Measurements from ENCODE around the gene MEFV.

Gene MEFV

GRCh38 chr16:3268294-3268693, 11.9 kb upstream of the MEFV start:
- DNase-seq (ENCODE audit: low read depth in 4 of 4, low spot score in 1 of 4): no peak

DNA sequence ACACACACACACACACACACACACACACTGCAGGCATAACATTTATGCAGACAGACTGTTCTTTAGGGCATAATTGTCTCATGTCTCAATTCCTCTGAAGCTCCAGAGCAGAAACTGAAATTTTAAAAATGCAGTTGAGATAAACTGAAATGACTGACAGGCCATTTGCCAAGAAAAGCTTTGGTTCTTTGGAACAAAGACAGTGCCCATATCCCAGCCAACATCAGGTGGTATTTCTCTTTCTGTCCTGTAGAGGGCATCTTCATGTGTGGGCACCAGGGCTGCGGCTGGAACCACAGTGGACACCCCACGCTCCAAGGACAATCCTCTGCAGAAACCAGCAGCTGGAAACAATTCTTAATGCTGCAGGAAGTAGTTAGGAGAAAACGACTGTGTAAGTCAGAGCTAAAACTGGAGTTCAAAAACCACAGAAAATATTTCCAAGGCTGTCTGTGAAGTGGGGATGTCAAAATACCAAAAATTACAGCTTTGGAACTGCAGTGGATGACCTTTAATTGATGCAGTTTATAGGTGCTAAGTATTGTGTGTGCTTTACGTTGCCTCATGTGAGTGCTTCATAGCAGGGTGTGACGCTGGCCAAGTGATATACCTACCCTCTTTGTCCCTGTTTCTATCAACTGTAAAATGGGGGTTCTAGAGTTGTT, 10.6 kb upstream of the MEFV start:
- DNase-seq (ENCODE audit: low read depth in 4 of 4, low spot score in 1 of 4): no peak

GRCh38 chr16:3264137-3265036, 8.0 kb upstream of the MEFV start:
- peak; percentile 86 to 99 (median 96) for DNase-seq (ENCODE audit: low read depth in 4 of 4, low spot score in 1 of 4)

DNA sequence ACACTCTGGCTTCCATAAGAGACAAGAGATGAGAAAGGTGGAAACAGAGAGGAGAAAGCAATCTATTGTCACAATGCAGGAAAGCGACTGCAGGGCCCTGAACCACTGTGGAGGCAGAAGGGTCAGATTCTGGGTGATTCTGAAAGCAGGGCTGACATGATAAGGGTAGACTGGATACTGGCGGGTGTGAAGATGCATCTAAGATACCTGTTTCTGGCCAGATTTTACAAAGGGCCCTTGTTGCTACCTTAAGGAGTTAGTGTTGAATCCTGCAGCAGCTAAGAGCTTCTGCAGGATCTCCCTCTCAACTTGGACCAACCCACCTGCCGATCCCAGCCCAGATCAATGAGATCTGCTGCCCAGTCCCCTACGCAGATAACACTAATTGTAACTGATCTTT, 6.1 kb upstream of the MEFV start:
- no peak for DNase-seq (ENCODE audit: low read depth in 4 of 4, low spot score in 1 of 4)

DNA sequence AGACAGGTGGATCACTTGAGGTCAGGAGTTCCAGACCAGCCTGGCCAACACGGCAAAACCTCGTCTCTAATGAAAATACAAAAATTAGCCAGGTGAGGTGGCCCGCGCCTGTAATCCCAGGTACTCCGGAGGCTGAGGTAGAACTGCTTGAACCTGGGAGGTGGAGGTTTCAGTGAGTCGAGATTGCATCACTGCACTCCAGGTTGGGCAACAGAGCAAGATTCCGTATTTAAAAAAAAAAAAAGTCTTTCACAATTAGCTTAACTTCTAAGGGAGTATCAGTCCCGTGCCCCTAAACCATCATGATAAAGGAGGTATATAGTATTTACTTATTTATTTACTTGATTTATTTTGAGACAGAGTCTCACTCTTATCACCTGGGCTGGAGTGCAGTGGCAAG, 3.4 kb upstream of the MEFV start:
- DNase-seq (ENCODE audit: low read depth in 4 of 4, low spot score in 1 of 4): no peak

- DNase-seq (ENCODE audit: low read depth in 4 of 4, low spot score in 1 of 4): no peak
Observed at GRCh38 chr16:3256866-3257465, 533 bp upstream of the MEFV start.

- DNase-seq (ENCODE audit: low read depth in 4 of 4, low spot score in 1 of 4): no peak
Observed at GRCh38 chr16:3254309-3254708, 2.1 kb downstream of the MEFV start.

DNA sequence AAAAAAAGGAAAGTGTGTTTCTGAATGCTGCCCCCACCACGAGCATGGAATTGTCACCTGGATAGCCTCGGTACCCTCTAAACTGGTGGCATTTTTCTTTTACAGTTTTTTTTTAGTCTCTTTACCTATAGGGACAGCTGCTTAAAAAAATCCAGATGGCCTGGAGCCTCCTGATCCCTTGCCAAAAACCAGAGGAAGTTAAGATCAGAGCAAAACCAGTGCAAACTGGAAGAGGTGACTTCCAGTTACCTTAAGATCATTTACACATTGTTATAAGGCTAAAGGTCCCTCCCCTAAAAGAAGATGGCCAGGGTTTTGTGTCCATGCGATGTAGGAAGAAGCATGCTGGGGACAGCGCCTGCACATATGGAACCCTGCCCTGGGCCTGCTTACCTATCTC, 3.5 kb downstream of the MEFV start:
- DNase-seq (ENCODE audit: low read depth in 4 of 4, low spot score in 1 of 4): no peak

- no peak for DNase-seq (ENCODE audit: low read depth in 4 of 4, low spot score in 1 of 4)
Observed at GRCh38 chr16:3249451-3249850, 7.0 kb downstream of the MEFV start.

- no peak for DNase-seq (ENCODE audit: low read depth in 4 of 4, low spot score in 1 of 4)
Observed at GRCh38 chr16:3249020-3249419, 7.4 kb downstream of the MEFV start.

GRCh38 chr16:3248596-3248995, 7.8 kb downstream of the MEFV start:
- DNase-seq (ENCODE audit: low read depth in 4 of 4, low spot score in 1 of 4): no peak

DNA sequence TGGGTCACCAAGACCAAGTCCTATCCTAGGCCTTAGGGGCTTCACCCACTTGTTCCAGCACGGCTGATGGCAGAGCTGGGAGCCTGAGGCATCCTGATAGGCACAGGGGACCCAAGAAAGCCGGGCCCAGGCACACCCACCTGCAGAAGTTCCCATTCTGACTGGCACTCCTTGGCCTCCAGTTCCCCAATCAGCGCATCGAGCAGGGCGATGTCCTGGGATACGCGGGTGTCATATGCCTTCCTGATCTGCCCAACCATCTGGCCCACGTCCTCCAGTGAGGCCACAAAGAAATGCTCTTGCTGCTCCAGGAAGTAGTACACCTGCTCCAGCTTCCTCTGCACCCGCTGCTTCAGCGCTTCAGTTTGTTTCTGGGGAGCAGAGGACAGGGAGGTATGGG, 9.6 kb downstream of the MEFV start:
- DNase-seq (ENCODE audit: low read depth in 4 of 4, low spot score in 1 of 4): no peak

DNA sequence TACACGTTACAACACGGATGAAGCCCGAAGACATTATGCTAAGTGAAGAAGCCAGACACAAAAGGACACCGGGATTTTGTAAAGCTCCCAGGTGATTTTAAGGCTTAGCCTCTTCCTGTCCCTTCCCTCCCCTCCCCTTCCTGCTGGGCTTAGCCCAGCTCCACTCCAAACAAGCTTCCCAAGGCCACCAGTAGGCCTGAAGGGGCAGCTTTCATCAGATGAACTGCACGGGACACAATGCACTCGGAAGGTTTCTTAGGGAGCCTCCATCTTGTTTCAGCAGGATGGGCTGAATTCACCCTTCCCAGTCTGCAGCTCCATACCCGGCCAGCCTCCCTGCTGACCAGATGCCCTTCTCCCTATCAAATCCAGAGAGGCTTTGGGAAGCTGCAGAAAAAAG, 10.4 kb downstream of the MEFV start:
- DNase-seq (ENCODE audit: low read depth in 4 of 4, low spot score in 1 of 4): no peak

DNA sequence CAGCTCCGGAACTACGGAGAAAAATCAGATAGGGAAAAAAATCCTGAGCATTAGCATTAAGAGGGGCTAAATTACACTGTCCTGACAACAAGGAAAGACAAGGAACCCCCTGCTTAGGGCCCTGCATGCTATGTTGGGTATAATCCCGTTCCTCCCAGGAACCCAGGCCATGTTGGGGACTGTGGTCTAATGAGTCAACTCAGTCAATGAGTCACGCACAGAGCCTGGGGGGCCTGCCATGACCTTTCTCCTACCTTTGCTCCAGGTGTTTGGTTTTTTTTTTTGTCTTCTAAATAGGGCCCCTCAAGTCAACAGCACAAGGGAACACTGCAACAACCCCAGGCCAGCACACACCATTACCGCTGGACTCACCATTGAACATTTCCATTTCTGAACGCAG, 12.6 kb downstream of the MEFV start:
- no peak for DNase-seq (ENCODE audit: low read depth in 4 of 4, low spot score in 1 of 4)

DNA sequence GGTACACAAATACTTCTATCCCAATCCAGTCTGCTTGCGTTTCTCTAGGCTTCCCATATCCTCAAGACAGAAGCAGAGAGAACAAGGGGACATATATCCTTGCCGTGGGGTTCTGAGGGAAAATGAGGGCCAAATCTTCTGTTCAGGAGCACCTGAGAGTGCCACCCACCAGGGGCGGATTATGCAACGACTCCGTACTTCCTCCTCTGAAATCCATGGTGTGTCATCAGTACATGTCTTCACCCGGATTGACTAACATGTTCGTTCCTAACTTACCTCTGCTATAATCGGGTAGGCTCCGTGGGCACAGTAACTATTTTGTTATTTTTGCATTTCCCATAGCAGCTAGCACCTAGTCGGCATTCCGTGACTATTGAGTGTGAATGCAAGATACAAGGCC, 13.7 kb downstream of the MEFV start:
- no peak for DNase-seq (ENCODE audit: low read depth in 4 of 4, low spot score in 1 of 4)

GRCh38 chr16:3241761-3242160, 14.7 kb downstream of the MEFV start:
- no peak for DNase-seq (ENCODE audit: low read depth in 4 of 4, low spot score in 1 of 4)

GRCh38 chr16:3235856-3236669, 20.4 kb downstream of the MEFV start:
- DNase-seq (ENCODE audit: low read depth in 4 of 4, low spot score in 1 of 4): no peak

- peak; percentile 85 to 92 (median 88) for DNase-seq (ENCODE audit: low read depth in 4 of 4, low spot score in 1 of 4)
Observed at GRCh38 chr16:3234857-3235561, 21.4 kb downstream of the MEFV start, which contains the start of gene ZNF200. Gene ZNF200, minus strand, starts transcription at chr16:3235158. Its CDS starts 1,403 bp downstream, at chr16:3233755.

DNA sequence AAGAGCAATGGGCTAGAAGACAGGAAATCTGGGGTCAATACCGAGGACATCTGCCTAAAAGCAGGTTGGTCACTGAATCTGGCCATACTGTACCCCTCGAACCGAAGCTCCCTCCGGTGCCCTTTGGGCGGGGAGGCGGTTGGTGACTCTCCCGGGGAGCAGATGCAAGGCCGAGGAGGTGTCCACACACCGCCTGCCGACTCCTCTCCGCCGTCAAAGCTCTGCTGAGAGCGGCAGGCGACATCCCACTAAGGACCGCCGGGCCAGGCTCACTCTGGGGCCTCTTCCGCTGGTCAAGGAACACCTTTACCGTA, 21.9 kb downstream of the MEFV start:
- no peak for DNase-seq (ENCODE audit: low read depth in 4 of 4, low spot score in 1 of 4)

GRCh38 chr16:3223913-3224515, 32.4 kb downstream of the MEFV start:
- no peak for DNase-seq (ENCODE audit: low read depth in 4 of 4, low spot score in 1 of 4)
